HEK293 (cell line): ENCODE measurements around the gene STUM.
A peak's percentile ranks its signal among the peaks of the same experiment; 100 is the strongest.

Source experiments
- BCL6B ChIP-seq: fragments of 450-650 bp; formaldehyde crosslinking; IDR thresholded peaks from 2 replicates; pipeline ENCODE4 v1.5.1; 2017; ENCODE audit warnings: missing biosample characterization, missing genetic modification characterization
- FEZF1 ChIP-seq: fragments of 450-650 bp; formaldehyde crosslinking; IDR thresholded peaks from 2 replicates; pipeline ENCODE4 v1.5.1; 2016; ENCODE audit warnings: missing biosample characterization, missing genetic modification characterization
- GLIS1 ChIP-seq: fragments of 450-650 bp; formaldehyde crosslinking; IDR thresholded peaks from 2 replicates; pipeline ENCODE4 v1.5.1; 2016; ENCODE audit warnings: missing biosample characterization, missing genetic modification characterization
- KLF9 ChIP-seq: fragments of 450-650 bp; formaldehyde crosslinking; IDR thresholded peaks from 2 replicates; pipeline ENCODE4 v1.5.1; 2016; ENCODE audit warnings: missing biosample characterization, missing genetic modification characterization, low read depth
- MZF1 ChIP-seq: fragments of 450-650 bp; formaldehyde crosslinking; IDR thresholded peaks from 2 replicates; pipeline ENCODE4 v1.5.1; 2017; ENCODE audit warnings: missing biosample characterization, missing genetic modification characterization, borderline replicate concordance
- PRDM4 ChIP-seq: fragments of 450-650 bp; formaldehyde crosslinking; IDR thresholded peaks from 2 replicates; pipeline ENCODE4 v1.5.1; 2017; ENCODE audit warnings: missing biosample characterization, missing genetic modification characterization
- RBAK ChIP-seq: fragments of 450-650 bp; formaldehyde crosslinking; IDR thresholded peaks from 2 replicates; pipeline ENCODE4 v1.5.1; 2016; ENCODE audit warnings: missing biosample characterization, missing genetic modification characterization
- REST ChIP-seq: fragments of 450-650 bp; formaldehyde crosslinking; IDR thresholded peaks from 2 replicates; pipeline ENCODE4 v1.5.1; 2016; ENCODE audit warnings: missing biosample characterization, missing genetic modification characterization
- ZBTB44 ChIP-seq: fragments of 450-650 bp; IDR thresholded peaks from 2 replicates; pipeline ENCODE4 v1.5.1; 2018; ENCODE audit warnings: missing biosample characterization, mild to moderate bottlenecking, missing genetic modification characterization
- ZBTB48 ChIP-seq: fragments of 450-650 bp; formaldehyde crosslinking; IDR thresholded peaks from 2 replicates; pipeline ENCODE4 v1.5.1; 2016; ENCODE audit warnings: missing biosample characterization, missing genetic modification characterization
- ZEB2 ChIP-seq: fragments of 450-650 bp; formaldehyde crosslinking; IDR thresholded peaks from 2 replicates; pipeline ENCODE4 v1.5.1; 2016; ENCODE audit warnings: missing biosample characterization, missing genetic modification characterization
- ZFP37 ChIP-seq: fragments of 450-650 bp; formaldehyde crosslinking; IDR thresholded peaks from 2 replicates; pipeline ENCODE4 v1.5.1; 2016; ENCODE audit warnings: missing biosample characterization, missing genetic modification characterization
- ZNF132 ChIP-seq: fragments of 450-650 bp; formaldehyde crosslinking; IDR thresholded peaks from 2 replicates; pipeline ENCODE4 v1.5.1; 2017; ENCODE audit warnings: missing biosample characterization, missing genetic modification characterization, borderline replicate concordance
- ZNF133 ChIP-seq: fragments of 450-650 bp; formaldehyde crosslinking; IDR thresholded peaks from 2 replicates; pipeline ENCODE4 v1.5.1; 2016; ENCODE audit warnings: missing biosample characterization, missing genetic modification characterization
- ZNF157 ChIP-seq: fragments of 450-650 bp; formaldehyde crosslinking; IDR thresholded peaks from 2 replicates; pipeline ENCODE4 v1.5.1; 2016; ENCODE audit warnings: missing biosample characterization, missing genetic modification characterization
- ZNF16 ChIP-seq: fragments of 450-650 bp; formaldehyde crosslinking; IDR thresholded peaks from 2 replicates; pipeline ENCODE4 v1.5.1; 2016; ENCODE audit warnings: low read depth, missing biosample characterization, missing genetic modification characterization
- ZNF184 ChIP-seq: fragments of 450-650 bp; IDR thresholded peaks from 2 replicates; pipeline ENCODE4 v1.5.1; 2018; ENCODE audit warnings: missing biosample characterization, mild to moderate bottlenecking, missing genetic modification characterization
- ZNF2 ChIP-seq: fragments of 450-650 bp; formaldehyde crosslinking; IDR thresholded peaks from 2 replicates; pipeline ENCODE4 v1.5.1; 2016; ENCODE audit warnings: missing biosample characterization, missing genetic modification characterization
- ZNF223 ChIP-seq: fragments of 450-650 bp; formaldehyde crosslinking; IDR thresholded peaks from 2 replicates; pipeline ENCODE4 v1.5.1; 2016; ENCODE audit warnings: missing biosample characterization, missing genetic modification characterization
- ZNF239 ChIP-seq: fragments of 450-650 bp; formaldehyde crosslinking; IDR thresholded peaks from 2 replicates; pipeline ENCODE4 v1.5.1; 2016; ENCODE audit warnings: missing biosample characterization, missing genetic modification characterization
- ZNF26 ChIP-seq: fragments of 450-650 bp; formaldehyde crosslinking; IDR thresholded peaks from 2 replicates; pipeline ENCODE4 v1.5.1; 2016; ENCODE audit warnings: missing biosample characterization, missing genetic modification characterization
- ZNF292 ChIP-seq: fragments of 450-650 bp; formaldehyde crosslinking; IDR thresholded peaks from 2 replicates; pipeline ENCODE4 v1.5.1; 2016; ENCODE audit warnings: low read depth, missing biosample characterization, missing genetic modification characterization, borderline replicate concordance
- ZNF341 ChIP-seq: fragments of 450-650 bp; formaldehyde crosslinking; IDR thresholded peaks from 2 replicates; pipeline ENCODE4; 2016; ENCODE audit warnings: low read depth, missing biosample characterization, missing genetic modification characterization
- ZNF350 ChIP-seq: fragments of 450-650 bp; formaldehyde crosslinking; IDR thresholded peaks from 2 replicates; pipeline ENCODE4 v1.5.0; 2017; ENCODE audit warnings: missing biosample characterization, mild to moderate bottlenecking, missing genetic modification characterization
- ZNF391 ChIP-seq: fragments of 450-650 bp; formaldehyde crosslinking; IDR thresholded peaks from 2 replicates; pipeline ENCODE4 v1.5.1; 2016; ENCODE audit warnings: low read depth, missing biosample characterization, missing genetic modification characterization, borderline replicate concordance
- ZNF394 ChIP-seq: fragments of 450-650 bp; formaldehyde crosslinking; IDR thresholded peaks from 2 replicates; pipeline ENCODE4 v1.5.1; 2016; ENCODE audit warnings: missing biosample characterization, missing genetic modification characterization, mild to moderate bottlenecking, moderate library complexity, borderline replicate concordance
- ZNF558 ChIP-seq: fragments of 450-650 bp; formaldehyde crosslinking; IDR thresholded peaks from 2 replicates; pipeline ENCODE4 v1.5.1; 2016; ENCODE audit warnings: missing biosample characterization, missing genetic modification characterization
- ZNF621 ChIP-seq: fragments of 450-650 bp; formaldehyde crosslinking; IDR thresholded peaks from 2 replicates; pipeline ENCODE4 v1.5.1; 2017; ENCODE audit warnings: missing biosample characterization, missing genetic modification characterization
- ZNF664 ChIP-seq: fragments of 450-650 bp; formaldehyde crosslinking; IDR thresholded peaks from 2 replicates; pipeline ENCODE4 v1.5.1; 2016; ENCODE audit warnings: missing biosample characterization, missing genetic modification characterization
- ZNF670 ChIP-seq: fragments of 450-650 bp; formaldehyde crosslinking; IDR thresholded peaks from 2 replicates; pipeline ENCODE4 v1.5.1; 2016; ENCODE audit warnings: missing biosample characterization, missing genetic modification characterization, low read depth
- ZNF677 ChIP-seq: fragments of 450-650 bp; IDR thresholded peaks from 2 replicates; pipeline ENCODE4 v1.5.0; 2018; ENCODE audit warnings: missing biosample characterization, mild to moderate bottlenecking, missing genetic modification characterization, moderate library complexity
- ZNF776 ChIP-seq: fragments of 450-650 bp; formaldehyde crosslinking; IDR thresholded peaks from 2 replicates; pipeline ENCODE4 v1.5.0; 2017; ENCODE audit warnings: missing biosample characterization, missing genetic modification characterization, borderline replicate concordance

The STUM gene

GRCh38 chr1:226547754-226548191, 791 bp upstream of the STUM start (continued):
- TF ChIP-seq ZNF239 (tag by site-specific recombination) = no peak
- no peak for TF ChIP-seq ZNF677 (tag by site-specific recombination)
- no peak for TF ChIP-seq ZNF26 (tag by site-specific recombination)
- no peak for TF ChIP-seq ZNF391 (tag by site-specific recombination)
- peak; percentile 84 for TF ChIP-seq ZFP37 (tag by site-specific recombination)
- TF ChIP-seq ZNF133 (tag by site-specific recombination) = no peak
- no peak for TF ChIP-seq ZNF776 (tag by site-specific recombination)
- peak; percentile 86 for TF ChIP-seq ZBTB44 (tag by site-specific recombination)
- TF ChIP-seq ZNF621 = no peak
- TF ChIP-seq ZNF292 (tag by site-specific recombination) = no peak
- no peak for TF ChIP-seq KLF9
- no peak for TF ChIP-seq FEZF1 (tag by site-specific recombination)
- no peak for TF ChIP-seq ZNF16
- TF ChIP-seq ZNF664 (tag by site-specific recombination) = no peak
- TF ChIP-seq ZNF558 (tag by site-specific recombination) = no peak
- TF ChIP-seq ZNF670 (tag by site-specific recombination) = no peak
- no peak for TF ChIP-seq PRDM4
- no peak for TF ChIP-seq BCL6B (tag by site-specific recombination)
- no peak; the same call in 1 of the 2 replicates for TF ChIP-seq ZBTB48 (tag by site-specific recombination)
- TF ChIP-seq ZNF132 (tag by site-specific recombination) = no peak
- TF ChIP-seq GLIS1 (tag by site-specific recombination) = peak; percentile 60; the same call in 1 of the 2 replicates
- no peak for TF ChIP-seq ZNF157 (tag by site-specific recombination)
- peak; percentile 84 for TF ChIP-seq ZNF341 (tag by site-specific recombination)
- no peak for TF ChIP-seq ZNF223 (tag by site-specific recombination)
- TF ChIP-seq ZNF350 (tag by site-specific recombination) = no peak
- no peak; the same call in 1 of the 2 replicates for TF ChIP-seq ZNF394 (tag by site-specific recombination)
- TF ChIP-seq ZEB2 = peak; percentile 71
- TF ChIP-seq RBAK (tag by site-specific recombination) = no peak
- peak; percentile 98 for TF ChIP-seq ZNF2
- TF ChIP-seq MZF1 = peak; percentile 83
- 0 out of 2 replicates have a peak, but pooled peaks have one; percentile 33 for TF ChIP-seq REST (tag by site-specific recombination)
- peak; percentile 71 for TF ChIP-seq ZNF184 (tag by site-specific recombination)
